Caco-2 (cell line): Measurements from ENCODE around the gene NIPAL3. TPM values are rescaled to one million over a fixed set of nuclear protein-coding genes. Genes with fewer than 3 reads are reported as not detected.

ENCODE experiments used
- BruUV-seq: library from RNA; stranded (reverse); fragments of 400-500 nt; replicated peaks from 2 replicates; lab custom pipeline; 2021; lab: Mats Ljungman, UMichigan
- CTCF ChIA-PET: fragments of 300-600 bp; sonication (Branson Sonifier 250); formaldehyde crosslinking; loops from one replicate; lab custom pipeline; 2022; ENCODE audit warnings: antibody characterized with exemption; lab: Charles Lee
- POLR2A ChIA-PET: fragments of 300-600 bp; sonication (Branson Sonifier 250); formaldehyde crosslinking; loops from one replicate; lab custom pipeline; 2022; ENCODE audit warnings: antibody characterized with exemption; lab: Charles Lee
- DNase-seq, 2 experiments: peaks; one replicate each; pipeline versions ENCODE4 v3.0.0 to v3.0.0-alpha.2; 2020 to 2022
- H3K27me3 ChIP-seq: replicated peaks from 2 replicates; pipeline ENCODE4 v1.6.0; 2011; ENCODE audit warnings: low read length; ENCODE audit not compliant: control insufficient read depth, insufficient read depth
- H3K36me3 ChIP-seq: 2 replicates; pipeline ENCODE4 v1.5.1; 2011; ENCODE audit warnings: low read length; ENCODE audit not compliant: control insufficient read depth, insufficient read depth
- H3K4me1 ChIP-seq: fragments of 250-450 bp; sonication (Bioruptor Pico); 2 replicates; pipeline ENCODE4 v1.5.1; 2020; ENCODE audit warnings: mild to moderate bottlenecking
- H3K4me3 ChIP-seq: 2 replicates; pipeline ENCODE4 v1.5.1; 2011; ENCODE audit warnings: low read depth, mild to moderate bottlenecking, control low read depth, low read length
- H3K9me3 ChIP-seq: fragments of 250-450 bp; sonication (Bioruptor Pico); 2 replicates; pipeline ENCODE4 v1.5.1; 2020; ENCODE audit warnings: mild to moderate bottlenecking, moderate library complexity
- H3K27ac Mint-ChIP-seq: one replicate; pipeline ENCODE4 v1.8.0; 2022; ENCODE audit warnings: mixed read lengths; ENCODE audit not compliant: unreplicated experiment
- H3K27me3 Mint-ChIP-seq: one replicate; pipeline ENCODE4 v1.8.0; 2022; ENCODE audit warnings: mixed read lengths; ENCODE audit not compliant: insufficient read depth, unreplicated experiment
- H3K36me3 Mint-ChIP-seq: one replicate; pipeline ENCODE4 v1.8.0; 2022; ENCODE audit warnings: mild to moderate bottlenecking, mixed read lengths; ENCODE audit not compliant: insufficient read depth, unreplicated experiment
- H3K4me1 Mint-ChIP-seq: one replicate; pipeline ENCODE4 v1.8.0; 2022; ENCODE audit warnings: low read depth, mixed read lengths; ENCODE audit not compliant: unreplicated experiment
- H3K4me3 Mint-ChIP-seq: one replicate; pipeline ENCODE4 v1.8.0; 2022; ENCODE audit warnings: mild to moderate bottlenecking, moderate library complexity, mixed read lengths; ENCODE audit not compliant: unreplicated experiment
- H3K9me3 Mint-ChIP-seq: one replicate; pipeline ENCODE4 v1.8.0; 2022; ENCODE audit warnings: mixed read lengths; ENCODE audit not compliant: unreplicated experiment
- intact Hi-C: fragments of 100-400 bp; cut with micrococcal nuclease; formaldehyde crosslinking; loops from one replicate; pipeline ENCODE4 v1.10.0; 2022; ENCODE audit not compliant: unreplicated experiment
- total RNA-seq: library from RNA; stranded (reverse); gene quantifications from 2 replicates; pipeline ENCODE4 v1.2.3, GENCODE V29; 2022
- TF ChIP-seq, protein P1 (sequence below), 2 experiments: fragments of 200-600 bp in 1 of 2; IDR thresholded peaks; 1 replicate in 1 of 2; 2 replicates in 1 of 2; pipeline versions ENCODE4 v1.5.1 to v1.8.0; 2011 to 2022; ENCODE audit warnings: antibody characterized with exemption in 1 of 2, control low read depth in 1 of 2, inconsistent platforms in 1 of 2, low read depth in 1 of 2, low read length in 1 of 2, mild to moderate bottlenecking in 1 of 2, moderate library complexity in 1 of 2; ENCODE audit not compliant: insufficient read depth in 1 of 2, severe bottlenecking in 1 of 2, unreplicated experiment in 1 of 2

NIPAL3 gene
- total RNA-seq, 1 experiment from 2014 or later = 9.2 TPM

GRCh38 chr1:24386931-24387330 is 28.7 kb upstream of the NIPAL3 start:
- peaks cover 23% of the 10 kb centered on the region for H3K4me1 Mint-ChIP-seq
- H3K36me3 Mint-ChIP-seq = peaks cover 6% of the 10 kb centered on the region
- no peaks in the 10 kb centered on the region for H3K27me3 Mint-ChIP-seq
- H3K9me3 Mint-ChIP-seq = no peaks in the 10 kb centered on the region
- no peak overlapping the region for H3K4me3 Mint-ChIP-seq
- Histone ChIP-seq H3K4me1 (0 out of 2 replicates have a peak, but pooled peaks cover 9% of the 10 kb centered on the region), H3K4me3 (no peak overlapping the region), H3K27me3 (no peaks in the 10 kb centered on the region), H3K36me3 (no peaks in the 10 kb centered on the region), H3K9me3 (no peaks in the 10 kb centered on the region)
- H3K27ac Mint-ChIP-seq = no peak overlapping the region
- intact Hi-C loops = no loop called here
- ChIA-PET CTCF (no interaction called here), POLR2A (no interaction called here)
- no TSS peak for BruUV-seq
- DNase-seq = no peak
- TF ChIP-seq, protein P1, sequence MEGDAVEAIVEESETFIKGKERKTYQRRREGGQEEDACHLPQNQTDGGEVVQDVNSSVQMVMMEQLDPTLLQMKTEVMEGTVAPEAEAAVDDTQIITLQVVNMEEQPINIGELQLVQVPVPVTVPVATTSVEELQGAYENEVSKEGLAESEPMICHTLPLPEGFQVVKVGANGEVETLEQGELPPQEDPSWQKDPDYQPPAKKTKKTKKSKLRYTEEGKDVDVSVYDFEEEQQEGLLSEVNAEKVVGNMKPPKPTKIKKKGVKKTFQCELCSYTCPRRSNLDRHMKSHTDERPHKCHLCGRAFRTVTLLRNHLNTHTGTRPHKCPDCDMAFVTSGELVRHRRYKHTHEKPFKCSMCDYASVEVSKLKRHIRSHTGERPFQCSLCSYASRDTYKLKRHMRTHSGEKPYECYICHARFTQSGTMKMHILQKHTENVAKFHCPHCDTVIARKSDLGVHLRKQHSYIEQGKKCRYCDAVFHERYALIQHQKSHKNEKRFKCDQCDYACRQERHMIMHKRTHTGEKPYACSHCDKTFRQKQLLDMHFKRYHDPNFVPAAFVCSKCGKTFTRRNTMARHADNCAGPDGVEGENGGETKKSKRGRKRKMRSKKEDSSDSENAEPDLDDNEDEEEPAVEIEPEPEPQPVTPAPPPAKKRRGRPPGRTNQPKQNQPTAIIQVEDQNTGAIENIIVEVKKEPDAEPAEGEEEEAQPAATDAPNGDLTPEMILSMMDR (IDR thresholded peaks at IDR 0.05; ENCODE audit: insufficient read depth in 1 of 2, low read depth in 1 of 2, low read length in 1 of 2, severe bottlenecking in 1 of 2, unreplicated experiment in 1 of 2) = no peak

GRCh38 chr1:24387636-24388175 is 27.9 kb upstream of the NIPAL3 start:
- CTCF ChIA-PET = interaction anchor here (0.6 to 1.1 kb wide), 3 partner anchors 31 to 186 kb away, joined by 3 to 4 read pairs (median 3); no protein-coding TSS in a partner anchor
- no peak for DNase-seq
- H3K4me1 Mint-ChIP-seq = peaks cover 23% of the 10 kb centered on the region
- TF ChIP-seq, protein P1 (IDR thresholded peaks at IDR 0.05; ENCODE audit: insufficient read depth in 1 of 2, low read depth in 1 of 2, low read length in 1 of 2, severe bottlenecking in 1 of 2, unreplicated experiment in 1 of 2) = no peak
- H3K4me3 Mint-ChIP-seq = no peak overlapping the region
- H3K36me3 ChIP-seq = no peaks in the 10 kb centered on the region
- POLR2A ChIA-PET = no interaction called here
- no peaks in the 10 kb centered on the region for H3K9me3 ChIP-seq
- no peaks in the 10 kb centered on the region for H3K9me3 Mint-ChIP-seq
- no peak overlapping the region for H3K4me3 ChIP-seq
- H3K36me3 Mint-ChIP-seq = peaks cover 6% of the 10 kb centered on the region
- no peaks in the 10 kb centered on the region for H3K27me3 ChIP-seq
- intact Hi-C loops = loop anchor here (2.0 kb wide), 1 partner anchor 69 kb away; the partner anchor contains the start of gene GRHL3
- 0 out of 2 replicates have a peak, but pooled peaks cover 12% of the 10 kb centered on the region for H3K4me1 ChIP-seq
- H3K27me3 Mint-ChIP-seq = no peaks in the 10 kb centered on the region
- no peak overlapping the region for H3K27ac Mint-ChIP-seq
- BruUV-seq = no TSS peak

DNA sequence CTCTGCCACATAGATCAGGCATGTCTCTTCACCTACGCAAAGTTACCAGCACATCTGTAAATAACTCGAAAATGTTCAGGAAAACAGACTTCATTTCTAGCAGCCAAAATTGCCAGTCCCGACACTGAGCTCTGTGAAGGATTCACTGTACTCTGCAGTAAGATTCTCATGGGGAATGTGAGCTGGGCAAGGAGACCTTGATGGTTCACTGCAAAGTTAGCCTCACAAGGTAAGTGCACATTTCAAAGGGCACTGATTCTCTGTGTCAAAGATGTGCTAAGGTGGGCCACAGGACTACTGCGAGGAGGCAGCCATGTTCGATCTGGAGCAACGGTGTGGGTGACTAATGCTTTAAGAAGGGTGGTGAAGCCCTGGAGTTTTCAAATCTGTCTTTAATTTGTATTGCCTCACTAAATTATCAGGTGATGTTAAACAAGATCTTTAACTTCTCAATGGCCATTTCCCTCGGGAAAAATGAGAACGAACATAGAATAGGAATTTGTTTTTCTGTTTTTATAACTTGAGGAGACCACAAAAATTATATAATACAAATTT is 27.2 kb upstream of the NIPAL3 start:
- Mint-ChIP-seq H3K4me3 (no peak overlapping the region), H3K36me3 (peaks cover 6% of the 10 kb centered on the region), H3K27me3 (no peaks in the 10 kb centered on the region), H3K9me3 (no peaks in the 10 kb centered on the region), H3K27ac (no peak overlapping the region), H3K4me1 (peaks cover 23% of the 10 kb centered on the region)
- no peak overlapping the region for H3K4me3 ChIP-seq
- intact Hi-C loops = loop anchor here (2.0 kb wide), 1 partner anchor 70 kb away; the partner anchor contains the start of gene GRHL3
- CTCF ChIA-PET = interaction anchor here (0.6 to 1.1 kb wide), 3 partner anchors 31 to 187 kb away, joined by 3 to 4 read pairs (median 3); no protein-coding TSS in a partner anchor
- POLR2A ChIA-PET = no interaction called here
- H3K27me3 ChIP-seq = no peaks in the 10 kb centered on the region
- DNase-seq = no peak
- no peaks in the 10 kb centered on the region for H3K36me3 ChIP-seq
- BruUV-seq = no TSS peak
- TF ChIP-seq, protein P1 (IDR thresholded peaks at IDR 0.05; ENCODE audit: insufficient read depth in 1 of 2, low read depth in 1 of 2, low read length in 1 of 2, severe bottlenecking in 1 of 2, unreplicated experiment in 1 of 2) = no peak
- H3K9me3 ChIP-seq = no peaks in the 10 kb centered on the region
- H3K4me1 ChIP-seq = 0 out of 2 replicates have a peak, but pooled peaks cover 12% of the 10 kb centered on the region
